ENCODE measurements around the gene CYP4F3.

The CYP4F3 gene

DNA sequence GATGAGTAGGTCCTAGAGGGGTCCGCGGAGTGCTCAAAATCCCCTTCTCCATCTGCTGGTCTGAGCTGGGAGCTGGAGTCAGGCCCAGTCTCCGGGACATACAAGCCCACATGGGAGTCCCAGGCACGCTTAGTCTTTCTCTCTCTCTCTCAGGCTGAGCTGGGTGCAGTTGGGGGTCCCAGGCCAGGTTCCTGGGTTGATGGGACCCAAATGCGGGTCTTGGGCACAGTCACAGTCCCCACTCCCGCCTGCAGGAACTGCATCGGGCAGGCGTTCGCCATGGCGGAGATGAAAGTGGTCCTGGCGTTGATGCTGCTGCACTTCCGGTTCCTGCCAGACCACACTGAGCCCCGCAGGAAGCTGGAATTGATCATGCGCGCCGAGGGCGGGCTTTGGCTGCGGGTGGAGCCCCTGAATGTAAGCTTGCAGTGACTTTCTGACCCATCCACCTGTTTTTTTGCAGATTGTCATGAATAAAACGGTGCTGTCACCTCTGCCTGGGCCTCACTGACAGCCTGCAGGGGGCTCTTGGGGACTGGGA lies 56.0 kb downstream of the CYP4F3 start:
- ChIA-PET POLR2A (no interaction called here), CTCF (no interaction called here)
- no peak for DNase-seq (ENCODE audit: extremely low spot score)
- TF ChIP-seq FOXA1 (IDR thresholded peaks at IDR 0.05) (no peak), FOXK2 (IDR thresholded peaks at IDR 0.05) (no peak), HDGF (IDR thresholded peaks at IDR 0.05; ENCODE audit: borderline replicate concordance) (no peak), LEF1 (IDR thresholded peaks at IDR 0.05; ENCODE audit: borderline replicate concordance) (no peak), BHLHE40 (IDR thresholded peaks at IDR 0.05; ENCODE audit: borderline replicate concordance) (no peak), NFRKB (IDR thresholded peaks at IDR 0.05) (no peak), L3MBTL2 (conservative IDR thresholded peaks at IDR 0.05) (no peak), ARNT (IDR thresholded peaks at IDR 0.05) (no peak), SUZ12 (IDR thresholded peaks at IDR 0.05) (no peak), ZNF384 (IDR thresholded peaks at IDR 0.05) (no peak), FOXM1 (IDR thresholded peaks at IDR 0.05; ENCODE audit: borderline replicate concordance) (no peak), CTBP1 (IDR thresholded peaks at IDR 0.05; ENCODE audit: borderline replicate concordance) (no peak), TARDBP (IDR thresholded peaks at IDR 0.05) (no peak), ELF4 (IDR thresholded peaks at IDR 0.05) (no peak), SP1 (IDR thresholded peaks at IDR 0.05) (no peak)
- TF ChIP-seq, protein P1, sequence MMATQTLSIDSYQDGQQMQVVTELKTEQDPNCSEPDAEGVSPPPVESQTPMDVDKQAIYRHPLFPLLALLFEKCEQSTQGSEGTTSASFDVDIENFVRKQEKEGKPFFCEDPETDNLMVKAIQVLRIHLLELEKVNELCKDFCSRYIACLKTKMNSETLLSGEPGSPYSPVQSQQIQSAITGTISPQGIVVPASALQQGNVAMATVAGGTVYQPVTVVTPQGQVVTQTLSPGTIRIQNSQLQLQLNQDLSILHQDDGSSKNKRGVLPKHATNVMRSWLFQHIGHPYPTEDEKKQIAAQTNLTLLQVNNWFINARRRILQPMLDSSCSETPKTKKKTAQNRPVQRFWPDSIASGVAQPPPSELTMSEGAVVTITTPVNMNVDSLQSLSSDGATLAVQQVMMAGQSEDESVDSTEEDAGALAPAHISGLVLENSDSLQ (IDR thresholded peaks at IDR 0.05) = no peak

DNA sequence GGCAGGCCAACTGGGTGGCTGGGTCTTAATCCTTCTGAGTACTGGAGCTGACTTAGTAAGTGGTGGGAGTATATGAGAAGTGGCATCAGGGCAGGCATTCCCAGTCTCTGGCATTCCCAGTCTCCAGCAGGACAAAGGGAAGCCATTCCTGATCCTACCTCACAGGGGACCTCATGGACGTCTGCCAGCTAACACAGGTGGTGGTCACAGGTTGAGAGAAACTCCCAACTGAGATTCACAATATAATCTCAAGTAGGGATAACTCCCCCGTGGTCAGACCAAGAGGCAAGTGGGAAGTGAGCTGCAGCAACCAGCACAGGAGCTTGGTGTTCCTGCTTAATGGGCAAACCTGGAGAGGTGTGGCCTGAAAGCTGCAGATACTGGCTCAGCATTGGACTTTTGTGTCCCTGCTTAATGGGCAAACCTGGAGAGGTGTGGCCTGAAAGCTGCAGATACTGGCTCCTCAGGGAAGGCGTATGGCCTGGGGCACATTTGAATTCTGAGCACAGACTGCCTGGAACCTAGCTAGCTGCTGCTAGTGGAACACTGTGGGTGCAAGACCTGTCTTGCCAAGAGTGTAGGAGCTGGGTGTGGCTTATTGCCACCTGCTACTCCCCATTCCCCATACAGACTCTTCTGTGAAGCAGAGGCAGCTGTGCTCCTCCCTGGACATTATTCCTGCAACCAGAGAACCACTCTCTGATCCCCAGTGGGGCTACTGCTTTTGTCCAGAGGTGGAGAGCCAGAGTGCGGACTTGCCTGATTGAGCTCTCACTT lies 61.2 kb downstream of the CYP4F3 start:
- TF ChIP-seq SUZ12 (IDR thresholded peaks at IDR 0.05) (no peak), ARNT (IDR thresholded peaks at IDR 0.05) (no peak), TARDBP (IDR thresholded peaks at IDR 0.05) (no peak), BHLHE40 (IDR thresholded peaks at IDR 0.05; ENCODE audit: borderline replicate concordance) (no peak), SP1 (IDR thresholded peaks at IDR 0.05) (no peak), L3MBTL2 (conservative IDR thresholded peaks at IDR 0.05) (no peak), FOXM1 (IDR thresholded peaks at IDR 0.05; ENCODE audit: borderline replicate concordance) (no peak), CTBP1 (IDR thresholded peaks at IDR 0.05; ENCODE audit: borderline replicate concordance) (no peak), NFRKB (IDR thresholded peaks at IDR 0.05) (no peak), HDGF (IDR thresholded peaks at IDR 0.05; ENCODE audit: borderline replicate concordance) (no peak), ELF4 (IDR thresholded peaks at IDR 0.05) (no peak), FOXK2 (IDR thresholded peaks at IDR 0.05) (no peak), LEF1 (IDR thresholded peaks at IDR 0.05; ENCODE audit: borderline replicate concordance) (no peak), ZNF384 (IDR thresholded peaks at IDR 0.05) (no peak), FOXA1 (IDR thresholded peaks at IDR 0.05) (no peak)
- TF ChIP-seq, protein P1 (IDR thresholded peaks at IDR 0.05) = no peak
- ChIA-PET CTCF (no interaction called here), POLR2A (interaction anchor here (0.6 to 1.2 kb wide), 2 partner anchors 135 to 1058 kb away, joined by 3 read pairs; no protein-coding TSS in a partner anchor)
- no peak for DNase-seq (ENCODE audit: extremely low spot score)

DNA sequence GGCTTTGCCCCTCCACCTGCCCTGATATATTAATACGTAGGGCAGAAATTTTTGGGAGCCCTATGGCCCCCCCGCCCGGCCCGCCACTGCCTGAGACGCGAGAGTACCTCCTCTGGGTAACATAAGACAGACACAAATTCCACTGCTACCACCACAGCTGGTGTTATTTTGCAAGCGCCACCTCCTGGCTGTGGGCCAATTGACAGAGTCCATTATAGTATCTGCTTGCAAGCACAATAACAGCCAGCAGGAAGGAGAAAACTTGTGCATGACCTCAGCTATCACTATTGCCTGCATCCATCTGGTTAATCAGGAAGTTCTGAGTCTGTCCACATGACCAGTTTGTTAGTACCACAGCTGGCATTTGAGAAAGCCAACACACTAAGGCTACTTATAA lies 61.8 kb downstream of the CYP4F3 start:
- CTCF ChIA-PET = no interaction called here
- POLR2A ChIA-PET = interaction anchor here (0.6 to 1.2 kb wide), 2 partner anchors 134 to 1059 kb away, joined by 3 read pairs; no protein-coding TSS in a partner anchor
- TF ChIP-seq NFRKB (IDR thresholded peaks at IDR 0.05) = no peak
- TF ChIP-seq LEF1 (IDR thresholded peaks at IDR 0.05; ENCODE audit: borderline replicate concordance) = no peak
- TF ChIP-seq CTBP1 (IDR thresholded peaks at IDR 0.05; ENCODE audit: borderline replicate concordance) = no peak
- TF ChIP-seq ARNT (IDR thresholded peaks at IDR 0.05) = no peak
- no peak for TF ChIP-seq SUZ12 (IDR thresholded peaks at IDR 0.05)
- no peak for TF ChIP-seq SP1 (IDR thresholded peaks at IDR 0.05)
- no peak for TF ChIP-seq L3MBTL2 (conservative IDR thresholded peaks at IDR 0.05)
- TF ChIP-seq ZNF384 (IDR thresholded peaks at IDR 0.05) = no peak
- TF ChIP-seq BHLHE40 (IDR thresholded peaks at IDR 0.05; ENCODE audit: borderline replicate concordance) = no peak
- TF ChIP-seq FOXA1 (IDR thresholded peaks at IDR 0.05) = no peak
- TF ChIP-seq FOXK2 (IDR thresholded peaks at IDR 0.05) = no peak
- TF ChIP-seq FOXM1 (IDR thresholded peaks at IDR 0.05; ENCODE audit: borderline replicate concordance) = no peak
- TF ChIP-seq, protein P1 (IDR thresholded peaks at IDR 0.05) = no peak
- no peak for TF ChIP-seq TARDBP (IDR thresholded peaks at IDR 0.05)
- TF ChIP-seq HDGF (IDR thresholded peaks at IDR 0.05; ENCODE audit: borderline replicate concordance) = no peak
- no peak for TF ChIP-seq ELF4 (IDR thresholded peaks at IDR 0.05)
- DNase-seq (ENCODE audit: extremely low spot score) = peak; percentile 56

Measured in HEK293T (cell line).